ENCODE data around the gene UFSP1.
"Not testable (repeated sequence)": the region's sequence is repeated elsewhere in the genome, so short reads cannot be mapped to it uniquely, and the experiment has no call there.

The UFSP1 gene

DNA sequence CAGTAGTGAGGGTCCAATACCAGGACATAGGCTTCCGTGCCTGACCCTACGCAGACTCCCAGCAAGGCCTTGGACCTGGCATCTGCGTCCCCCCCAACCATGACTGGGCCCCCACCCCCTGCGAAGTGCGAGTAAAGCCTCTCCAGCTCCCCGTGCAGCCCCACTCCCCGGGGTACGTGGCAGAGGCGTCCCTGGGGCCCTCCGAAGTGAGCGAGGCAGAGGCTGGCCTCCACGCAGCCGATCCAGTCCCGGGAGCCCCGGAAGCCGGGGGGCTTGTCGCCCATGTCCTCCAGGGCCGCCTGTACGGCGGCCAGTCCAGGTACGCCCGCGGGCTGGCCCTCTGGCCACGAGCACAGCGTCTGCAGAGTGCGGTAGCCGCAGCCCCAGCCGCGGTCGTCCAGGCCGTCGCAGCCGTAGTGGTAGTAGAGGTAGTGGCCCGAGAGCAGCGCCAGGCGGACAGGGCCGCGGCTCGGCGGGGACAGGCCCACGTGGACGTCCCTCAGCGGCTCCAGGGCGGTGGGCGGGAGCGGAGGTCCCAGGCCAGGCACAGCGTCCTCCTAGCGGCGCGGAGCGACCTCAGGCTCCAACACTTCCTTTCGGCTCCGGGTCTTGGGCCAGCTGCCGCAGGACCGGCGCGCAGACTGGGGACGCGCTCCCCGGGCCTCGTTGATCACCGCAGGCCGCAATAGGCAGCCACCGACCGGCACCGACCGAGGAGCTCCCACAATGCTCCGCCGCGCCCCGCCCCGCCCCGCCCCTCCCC is at the start of gene UFSP1:
Gene UFSP1 (minus strand): TSS at position 728 of the 763 bp plus-strand sequence. CDS start 444 bp downstream, at position 284.
- H3K36me3 ChIP-seq (ENCODE audit: control insufficient read depth in 1 of 2, insufficient read depth in 2 of 2, low read length in 2 of 2), result peaks cover 28 to 40% of the 10 kb centered on the region in 2 donors

DNA sequence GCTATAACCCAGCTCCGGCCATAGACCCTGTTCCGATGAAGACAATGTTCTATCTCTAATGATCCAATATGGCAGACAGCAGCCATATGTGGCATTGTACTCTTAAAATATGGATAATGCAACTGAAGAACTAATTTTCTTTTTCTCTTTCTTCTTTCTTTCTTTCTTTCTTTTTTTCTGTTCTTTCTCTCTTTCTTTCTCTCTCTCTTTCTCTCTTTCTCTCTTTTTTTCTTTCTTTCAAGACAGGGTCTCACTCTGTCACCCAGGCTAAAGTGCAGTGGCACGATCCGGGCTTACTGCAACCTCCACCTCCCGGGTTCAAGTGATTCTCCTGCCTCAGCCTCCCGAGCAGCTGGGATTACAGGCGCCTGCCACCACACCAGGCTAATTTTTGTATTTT is 46.7 kb upstream of the UFSP1 start:
- H3K27me3 ChIP-seq (ENCODE audit: control insufficient read depth in 1 of 2, insufficient read depth in 2 of 2, low read length in 2 of 2); H3K27ac ChIP-seq (ENCODE audit: low read depth, low read length); H3K9me3 ChIP-seq (ENCODE audit: control insufficient read depth in 1 of 2, low read length in 2 of 2); H3K4me3 ChIP-seq (ENCODE audit: low read depth in 1 of 2, low read length in 2 of 2); H3K9ac ChIP-seq (ENCODE audit: low read depth in 1 of 2, low read length in 2 of 2); H3K36me3 ChIP-seq (ENCODE audit: control insufficient read depth in 1 of 2, insufficient read depth in 2 of 2, low read length in 2 of 2); H3K4me1 ChIP-seq (ENCODE audit: control insufficient read depth in 1 of 2, insufficient read depth in 2 of 2, low read length in 2 of 2): not testable (repeated sequence)

More for the DNA sequence above, at the start of gene UFSP1:
- Histone ChIP-seq H3K4me1 (ENCODE audit: control insufficient read depth in 1 of 2, insufficient read depth in 2 of 2, low read length in 2 of 2) (peaks cover 26 to 33% of the 10 kb centered on the region in 2 donors), H3K4me3 (ENCODE audit: low read depth in 1 of 2, low read length in 2 of 2) (peak within 1 kb of the TSS; percentile 77 to 83), H3K9me3 (ENCODE audit: control insufficient read depth in 1 of 2, low read length in 2 of 2) (no peaks in the 10 kb centered on the region), H3K27me3 (ENCODE audit: control insufficient read depth in 1 of 2, insufficient read depth in 2 of 2, low read length in 2 of 2) (no peaks in the 10 kb centered on the region), H3K9ac (ENCODE audit: low read depth in 1 of 2, low read length in 2 of 2) (peak within 1 kb of the TSS; percentile 70 to 91), H3K27ac (ENCODE audit: low read depth, low read length) (peak within 1 kb of the TSS; percentile 82)

DNA sequence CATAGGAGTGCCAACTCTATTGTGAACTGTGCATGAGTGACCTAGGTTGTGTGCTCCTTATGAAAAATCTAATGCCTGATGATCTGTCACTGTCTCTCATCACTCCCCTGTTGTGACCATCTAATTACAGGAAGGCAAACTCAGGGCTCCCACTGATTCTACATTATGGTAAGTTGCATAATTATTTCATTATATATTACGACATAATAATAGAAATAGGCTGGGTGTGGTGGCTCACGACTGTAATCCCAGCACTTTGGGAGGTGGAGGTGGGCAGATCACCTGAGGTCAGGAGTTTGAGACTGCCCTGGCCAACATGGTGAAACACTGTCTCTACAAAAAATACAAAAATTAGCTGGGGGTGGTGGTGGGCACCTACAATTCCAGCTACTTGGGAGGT is 45.9 kb upstream of the UFSP1 start:
- H3K9ac ChIP-seq (ENCODE audit: low read depth in 1 of 2, low read length in 2 of 2); H3K4me3 ChIP-seq (ENCODE audit: low read depth in 1 of 2, low read length in 2 of 2); H3K27ac ChIP-seq (ENCODE audit: low read depth, low read length): not testable (repeated sequence)

DNA sequence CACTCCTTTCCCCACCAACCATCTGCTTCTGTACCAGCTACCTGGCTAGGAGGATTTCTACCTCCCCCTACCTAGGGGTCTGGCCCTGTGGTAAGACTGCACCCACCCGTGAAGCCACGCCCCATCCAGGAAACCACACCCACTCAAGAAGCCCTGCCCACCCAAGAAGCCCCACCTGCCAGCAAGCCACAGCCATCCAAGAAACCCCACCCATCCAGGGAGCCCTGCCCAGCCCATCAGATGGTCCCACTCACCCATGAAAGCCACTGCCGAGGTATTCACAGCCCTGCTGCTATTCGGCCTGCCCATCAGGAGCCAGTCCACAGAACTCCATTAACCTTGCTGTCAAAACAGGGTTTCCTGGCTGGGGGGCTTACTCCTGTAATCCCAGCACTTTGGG is 44.2 kb upstream of the UFSP1 start:
- Histone ChIP-seq H3K27me3 (ENCODE audit: control insufficient read depth in 1 of 2, insufficient read depth in 2 of 2, low read length in 2 of 2) (no peaks in the 10 kb centered on the region), H3K36me3 (ENCODE audit: control insufficient read depth in 1 of 2, insufficient read depth in 2 of 2, low read length in 2 of 2) (no peaks in the 10 kb centered on the region), H3K9ac (ENCODE audit: low read depth in 1 of 2, low read length in 2 of 2) (no peak overlapping the region), H3K9me3 (ENCODE audit: control insufficient read depth in 1 of 2, low read length in 2 of 2) (no peaks in the 10 kb centered on the region), H3K4me1 (ENCODE audit: control insufficient read depth in 1 of 2, insufficient read depth in 2 of 2, low read length in 2 of 2) (no peaks in the 10 kb centered on the region), H3K4me3 (ENCODE audit: low read depth in 1 of 2, low read length in 2 of 2) (no peak overlapping the region), H3K27ac (ENCODE audit: low read depth, low read length) (no peak overlapping the region)

More for the DNA sequence above, 45.9 kb upstream of the UFSP1 start:
- not testable (repeated sequence) for H3K9me3 ChIP-seq (ENCODE audit: control insufficient read depth in 1 of 2, low read length in 2 of 2); H3K36me3 ChIP-seq (ENCODE audit: control insufficient read depth in 1 of 2, insufficient read depth in 2 of 2, low read length in 2 of 2); H3K4me1 ChIP-seq (ENCODE audit: control insufficient read depth in 1 of 2, insufficient read depth in 2 of 2, low read length in 2 of 2); H3K27me3 ChIP-seq (ENCODE audit: control insufficient read depth in 1 of 2, insufficient read depth in 2 of 2, low read length in 2 of 2)

DNA sequence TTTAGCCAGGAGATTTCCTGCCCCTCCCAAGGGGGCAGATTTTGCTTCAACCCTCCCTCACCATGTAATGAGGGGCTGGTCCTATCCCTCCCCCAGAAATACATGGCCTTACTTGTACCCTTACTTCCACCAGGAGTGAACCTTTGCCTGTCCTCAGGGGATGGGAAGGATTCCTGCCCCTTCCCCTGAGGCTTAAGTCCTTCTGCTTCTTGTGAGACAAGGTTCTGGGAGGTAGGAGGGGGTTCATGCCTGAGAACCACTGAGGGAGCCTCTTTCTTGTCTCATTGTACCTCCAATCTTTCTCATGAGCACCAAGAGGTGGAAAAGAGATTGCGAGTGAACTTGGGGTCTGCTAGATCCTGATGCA is 40.3 kb upstream of the UFSP1 start:
- H3K9me3 ChIP-seq (ENCODE audit: control insufficient read depth in 1 of 2, low read length in 2 of 2), result no peaks in the 10 kb centered on the region
- H3K36me3 ChIP-seq (ENCODE audit: control insufficient read depth in 1 of 2, insufficient read depth in 2 of 2, low read length in 2 of 2), result no peaks in the 10 kb centered on the region
- H3K4me3 ChIP-seq (ENCODE audit: low read depth in 1 of 2, low read length in 2 of 2), result no peak overlapping the region
- H3K27ac ChIP-seq (ENCODE audit: low read depth, low read length), result no peak overlapping the region
- no peaks in the 10 kb centered on the region for H3K4me1 ChIP-seq (ENCODE audit: control insufficient read depth in 1 of 2, insufficient read depth in 2 of 2, low read length in 2 of 2)
- no peak overlapping the region for H3K9ac ChIP-seq (ENCODE audit: low read depth in 1 of 2, low read length in 2 of 2)
- H3K27me3 ChIP-seq (ENCODE audit: control insufficient read depth in 1 of 2, insufficient read depth in 2 of 2, low read length in 2 of 2), result no peaks in the 10 kb centered on the region

DNA sequence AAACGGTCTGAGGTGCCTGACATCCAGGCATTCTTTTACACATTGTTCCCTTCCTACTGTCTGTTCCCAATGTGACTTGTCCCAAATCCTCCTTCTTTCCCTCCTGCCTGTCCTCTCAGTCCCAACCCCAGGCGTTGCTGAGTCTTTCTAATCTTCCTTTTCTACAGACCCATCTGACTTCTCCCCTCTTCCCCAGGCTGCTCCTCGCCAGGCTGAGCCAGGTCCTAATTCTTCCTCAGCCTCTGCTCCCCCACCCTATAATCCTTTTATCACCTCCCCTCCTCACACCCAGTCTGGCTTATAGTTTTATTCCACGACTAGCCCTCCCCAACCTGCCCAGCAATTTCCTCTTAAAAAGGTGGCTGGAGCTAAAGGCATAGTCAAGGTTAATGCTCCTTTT is 34.1 kb upstream of the UFSP1 start:
- H3K4me3 ChIP-seq (ENCODE audit: low read depth in 1 of 2, low read length in 2 of 2); H3K4me1 ChIP-seq (ENCODE audit: control insufficient read depth in 1 of 2, insufficient read depth in 2 of 2, low read length in 2 of 2); H3K27ac ChIP-seq (ENCODE audit: low read depth, low read length): not testable (repeated sequence)

DNA sequence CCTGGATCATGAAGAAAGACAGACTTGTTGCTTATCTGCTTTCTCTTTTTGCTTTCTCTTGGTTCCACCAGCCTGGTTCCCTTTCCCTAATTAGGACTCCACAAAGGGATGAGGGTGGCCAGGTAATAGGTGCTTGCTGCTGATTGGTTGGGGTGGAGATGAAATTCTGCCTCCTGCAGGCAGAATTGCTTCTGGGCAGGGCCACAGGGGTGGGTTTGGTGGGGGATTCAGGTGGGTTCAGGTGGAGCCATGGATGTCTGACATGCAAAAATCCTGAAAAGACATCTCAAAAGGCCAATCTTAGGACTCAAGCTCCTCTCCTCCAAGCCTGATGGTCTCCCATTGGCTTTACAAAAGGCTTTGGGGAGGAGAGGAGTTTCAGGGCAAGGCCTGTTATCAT is 31.5 kb upstream of the UFSP1 start:
- no peaks in the 10 kb centered on the region for H3K9me3 ChIP-seq (ENCODE audit: control insufficient read depth in 1 of 2, low read length in 2 of 2)
- H3K27me3 ChIP-seq (ENCODE audit: control insufficient read depth in 1 of 2, insufficient read depth in 2 of 2, low read length in 2 of 2), result no peaks in the 10 kb centered on the region
- no peak overlapping the region for H3K9ac ChIP-seq (ENCODE audit: low read depth in 1 of 2, low read length in 2 of 2)
- no peak overlapping the region for H3K27ac ChIP-seq (ENCODE audit: low read depth, low read length)
- H3K4me1 ChIP-seq (ENCODE audit: control insufficient read depth in 1 of 2, insufficient read depth in 2 of 2, low read length in 2 of 2), result peaks cover 3 to 5% of the 10 kb centered on the region in 2 donors
- no peak overlapping the region for H3K4me3 ChIP-seq (ENCODE audit: low read depth in 1 of 2, low read length in 2 of 2)
- H3K36me3 ChIP-seq (ENCODE audit: control insufficient read depth in 1 of 2, insufficient read depth in 2 of 2, low read length in 2 of 2), result no peaks in the 10 kb centered on the region

More for the DNA sequence above, 34.1 kb upstream of the UFSP1 start:
- not testable (repeated sequence) for H3K27me3 ChIP-seq (ENCODE audit: control insufficient read depth in 1 of 2, insufficient read depth in 2 of 2, low read length in 2 of 2); H3K9me3 ChIP-seq (ENCODE audit: control insufficient read depth in 1 of 2, low read length in 2 of 2); H3K36me3 ChIP-seq (ENCODE audit: control insufficient read depth in 1 of 2, insufficient read depth in 2 of 2, low read length in 2 of 2); H3K9ac ChIP-seq (ENCODE audit: low read depth in 1 of 2, low read length in 2 of 2)

DNA sequence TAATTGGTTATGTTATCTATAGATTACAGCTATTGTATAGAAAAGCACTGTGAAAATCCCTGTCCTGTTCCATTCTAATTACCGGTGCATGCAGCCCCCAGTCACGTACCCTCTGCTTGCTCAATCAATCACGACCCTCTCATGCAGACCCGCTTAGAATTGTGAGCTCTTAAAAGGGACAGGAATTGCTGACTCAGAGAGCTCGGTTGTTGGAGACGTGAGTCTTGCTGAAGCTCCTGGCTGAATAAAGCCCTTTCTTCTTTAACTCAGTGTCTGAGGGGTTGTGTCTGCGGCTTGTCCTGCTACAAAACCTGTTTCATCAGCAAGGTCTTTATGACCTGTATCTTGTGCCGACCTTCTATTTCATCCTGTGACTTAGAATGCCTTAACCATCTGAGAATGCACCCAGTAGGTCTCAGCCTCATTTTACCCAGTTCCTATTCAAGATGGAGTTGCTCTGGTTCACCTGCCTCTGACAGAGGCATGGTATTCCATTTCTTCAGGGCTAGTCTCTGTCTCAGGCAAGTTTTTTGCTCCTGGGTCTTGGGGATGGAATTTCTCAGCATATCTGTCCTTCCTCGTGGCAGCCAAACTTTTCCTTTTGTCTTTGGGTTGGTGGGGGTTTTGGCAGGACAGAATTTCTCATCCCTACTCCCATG is 30.4 kb upstream of the UFSP1 start:
- H3K9me3 ChIP-seq (ENCODE audit: control insufficient read depth in 1 of 2, low read length in 2 of 2); H3K9ac ChIP-seq (ENCODE audit: low read depth in 1 of 2, low read length in 2 of 2); H3K4me1 ChIP-seq (ENCODE audit: control insufficient read depth in 1 of 2, insufficient read depth in 2 of 2, low read length in 2 of 2); H3K36me3 ChIP-seq (ENCODE audit: control insufficient read depth in 1 of 2, insufficient read depth in 2 of 2, low read length in 2 of 2); H3K27me3 ChIP-seq (ENCODE audit: control insufficient read depth in 1 of 2, insufficient read depth in 2 of 2, low read length in 2 of 2); H3K4me3 ChIP-seq (ENCODE audit: low read depth in 1 of 2, low read length in 2 of 2); H3K27ac ChIP-seq (ENCODE audit: low read depth, low read length): not testable (repeated sequence)

DNA sequence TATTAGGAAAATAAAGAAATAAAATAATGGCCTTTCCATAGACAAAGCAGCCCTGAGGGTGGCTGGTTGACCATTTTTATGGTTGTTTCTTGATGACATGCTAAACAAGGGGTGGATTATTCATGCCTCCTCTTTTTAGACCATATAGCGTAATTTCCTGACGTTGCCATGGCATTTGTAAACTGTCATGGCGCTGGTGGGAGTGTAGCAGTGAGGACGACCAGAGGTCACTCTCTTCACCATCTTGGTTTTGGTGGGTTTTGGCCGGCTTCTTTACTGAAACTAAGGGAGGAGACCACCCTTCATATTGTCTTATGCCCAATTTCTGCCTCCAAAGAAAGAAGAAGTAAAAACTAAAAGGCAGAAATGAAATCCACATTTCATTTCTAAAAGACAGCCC is 29.8 kb upstream of the UFSP1 start:
- H3K27ac ChIP-seq (ENCODE audit: low read depth, low read length); H3K4me3 ChIP-seq (ENCODE audit: low read depth in 1 of 2, low read length in 2 of 2); H3K9ac ChIP-seq (ENCODE audit: low read depth in 1 of 2, low read length in 2 of 2); H3K27me3 ChIP-seq (ENCODE audit: control insufficient read depth in 1 of 2, insufficient read depth in 2 of 2, low read length in 2 of 2); H3K9me3 ChIP-seq (ENCODE audit: control insufficient read depth in 1 of 2, low read length in 2 of 2); H3K4me1 ChIP-seq (ENCODE audit: control insufficient read depth in 1 of 2, insufficient read depth in 2 of 2, low read length in 2 of 2); H3K36me3 ChIP-seq (ENCODE audit: control insufficient read depth in 1 of 2, insufficient read depth in 2 of 2, low read length in 2 of 2): not testable (repeated sequence)

DNA sequence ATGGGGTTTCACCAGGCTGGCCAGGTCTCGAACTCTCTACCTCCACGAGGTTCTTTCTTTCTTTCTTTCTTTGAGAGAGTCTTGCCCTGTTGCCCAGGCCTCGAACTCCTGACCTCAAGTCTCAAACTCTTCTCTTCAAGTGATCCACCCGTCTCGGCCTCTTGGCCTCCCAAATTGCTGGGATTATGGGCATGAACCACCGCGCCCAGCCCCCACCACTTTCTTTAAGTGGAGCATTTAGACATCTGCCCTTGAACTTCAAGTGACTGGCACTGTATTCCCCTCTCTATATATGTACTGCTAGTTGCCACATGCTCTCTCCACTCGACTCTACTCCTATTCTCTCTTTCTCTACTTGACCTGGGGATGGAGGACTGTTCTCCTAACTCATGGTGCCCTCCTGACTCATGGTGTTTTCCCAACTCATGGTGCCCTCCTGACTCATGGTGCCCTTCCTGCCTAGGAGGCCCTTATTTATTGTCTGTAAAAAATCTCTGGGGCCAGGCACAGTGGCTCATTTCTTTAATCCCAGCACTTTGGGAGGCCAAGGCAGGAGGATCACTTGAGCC is 25.4 kb upstream of the UFSP1 start:
- no peaks in the 10 kb centered on the region for H3K9me3 ChIP-seq (ENCODE audit: control insufficient read depth in 1 of 2, low read length in 2 of 2)
- H3K4me3 ChIP-seq (ENCODE audit: low read depth in 1 of 2, low read length in 2 of 2), result no peak overlapping the region
- H3K9ac ChIP-seq (ENCODE audit: low read depth in 1 of 2, low read length in 2 of 2), result no peak overlapping the region
- no peak overlapping the region for H3K27ac ChIP-seq (ENCODE audit: low read depth, low read length)
- H3K27me3 ChIP-seq (ENCODE audit: control insufficient read depth in 1 of 2, insufficient read depth in 2 of 2, low read length in 2 of 2), result no peaks in the 10 kb centered on the region
- H3K4me1 ChIP-seq (ENCODE audit: control insufficient read depth in 1 of 2, insufficient read depth in 2 of 2, low read length in 2 of 2), result peaks cover 13 to 20% of the 10 kb centered on the region in 2 donors
- H3K36me3 ChIP-seq (ENCODE audit: control insufficient read depth in 1 of 2, insufficient read depth in 2 of 2, low read length in 2 of 2), result no peaks in the 10 kb centered on the region

Measured in duodenal mucosa (tissue), 2 donors.